ENCODE results near the gene ECT2.
A peak's percentile ranks its signal among the peaks of the same experiment; 100 is the strongest.

Gene ECT2

DNA sequence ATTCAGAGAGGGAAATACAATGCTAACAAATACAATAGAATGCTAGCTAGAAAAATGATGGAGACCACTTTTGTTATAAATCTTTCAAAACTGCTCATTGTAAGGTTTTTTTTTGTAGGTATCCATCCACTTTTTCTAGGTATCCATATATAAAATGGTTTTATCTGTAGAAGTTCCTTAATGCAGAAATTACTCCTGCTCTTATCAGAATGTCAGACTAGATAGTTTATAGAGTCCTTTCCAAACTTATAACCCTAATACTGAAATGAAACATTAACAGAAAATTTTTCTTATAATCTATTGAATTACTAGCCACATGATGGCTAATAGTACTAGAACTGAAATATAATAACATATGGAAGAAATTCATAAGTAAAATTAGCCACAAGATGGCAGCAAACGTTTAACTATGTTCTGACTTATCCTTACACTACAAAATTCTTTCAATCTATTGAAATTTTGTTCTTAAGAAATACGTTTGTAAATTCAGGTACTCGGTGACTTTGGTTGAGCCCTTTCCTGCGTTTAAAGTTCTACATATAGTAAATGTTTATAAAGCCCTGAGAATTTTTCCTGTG lies 58.5 kb downstream of the ECT2 start:
- CTCF ChIA-PET, result interaction anchor here (0.7 to 1.7 kb wide), 5 partner anchors 9 to 28 kb away, joined by 3 to 7 read pairs (median 4); no protein-coding TSS in a partner anchor
- POLR2A ChIA-PET, result no interaction called here
- TF ChIP-seq, protein P1, sequence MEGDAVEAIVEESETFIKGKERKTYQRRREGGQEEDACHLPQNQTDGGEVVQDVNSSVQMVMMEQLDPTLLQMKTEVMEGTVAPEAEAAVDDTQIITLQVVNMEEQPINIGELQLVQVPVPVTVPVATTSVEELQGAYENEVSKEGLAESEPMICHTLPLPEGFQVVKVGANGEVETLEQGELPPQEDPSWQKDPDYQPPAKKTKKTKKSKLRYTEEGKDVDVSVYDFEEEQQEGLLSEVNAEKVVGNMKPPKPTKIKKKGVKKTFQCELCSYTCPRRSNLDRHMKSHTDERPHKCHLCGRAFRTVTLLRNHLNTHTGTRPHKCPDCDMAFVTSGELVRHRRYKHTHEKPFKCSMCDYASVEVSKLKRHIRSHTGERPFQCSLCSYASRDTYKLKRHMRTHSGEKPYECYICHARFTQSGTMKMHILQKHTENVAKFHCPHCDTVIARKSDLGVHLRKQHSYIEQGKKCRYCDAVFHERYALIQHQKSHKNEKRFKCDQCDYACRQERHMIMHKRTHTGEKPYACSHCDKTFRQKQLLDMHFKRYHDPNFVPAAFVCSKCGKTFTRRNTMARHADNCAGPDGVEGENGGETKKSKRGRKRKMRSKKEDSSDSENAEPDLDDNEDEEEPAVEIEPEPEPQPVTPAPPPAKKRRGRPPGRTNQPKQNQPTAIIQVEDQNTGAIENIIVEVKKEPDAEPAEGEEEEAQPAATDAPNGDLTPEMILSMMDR (IDR thresholded peaks at IDR 0.05; ENCODE audit: insufficient read depth, low read length, missing control alignments), result peak; percentile 10
- peak; percentile 21 for DNase-seq (ENCODE audit: low read depth, low spot score)
- no peak overlapping the region for H3K4me3 ChIP-seq (ENCODE audit: low read depth, low read length)

DNA sequence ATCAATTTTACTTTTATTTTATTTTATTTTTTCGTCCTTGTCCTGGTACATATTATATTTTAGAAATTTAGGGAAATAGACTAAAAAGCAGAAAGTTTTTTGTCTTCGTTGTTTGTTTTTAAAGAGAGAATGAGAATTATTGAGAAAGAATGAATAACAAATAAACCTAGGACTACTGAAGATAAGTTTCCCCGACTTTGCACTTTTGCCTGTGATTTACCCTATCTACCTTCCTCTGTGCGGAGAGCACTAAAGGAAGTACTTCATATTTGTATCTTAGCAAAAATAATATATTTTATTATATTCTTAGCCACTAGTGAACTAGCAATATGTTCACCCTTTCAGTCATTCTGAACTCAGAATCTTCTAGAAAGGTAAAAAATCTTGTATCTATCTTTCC lies 60.6 kb downstream of the ECT2 start:
- no peak overlapping the region for H3K4me3 ChIP-seq (ENCODE audit: low read depth, low read length)
- POLR2A ChIA-PET, result no interaction called here
- DNase-seq (ENCODE audit: low read depth, low spot score), result no peak
- TF ChIP-seq, protein P1 (IDR thresholded peaks at IDR 0.05; ENCODE audit: insufficient read depth, low read length, missing control alignments), result no peak
- CTCF ChIA-PET, result interaction anchor here (0.7 to 1.7 kb wide), 6 partner anchors 11 to 250 kb away, joined by 3 to 9 read pairs (median 5); no protein-coding TSS in a partner anchor

DNA sequence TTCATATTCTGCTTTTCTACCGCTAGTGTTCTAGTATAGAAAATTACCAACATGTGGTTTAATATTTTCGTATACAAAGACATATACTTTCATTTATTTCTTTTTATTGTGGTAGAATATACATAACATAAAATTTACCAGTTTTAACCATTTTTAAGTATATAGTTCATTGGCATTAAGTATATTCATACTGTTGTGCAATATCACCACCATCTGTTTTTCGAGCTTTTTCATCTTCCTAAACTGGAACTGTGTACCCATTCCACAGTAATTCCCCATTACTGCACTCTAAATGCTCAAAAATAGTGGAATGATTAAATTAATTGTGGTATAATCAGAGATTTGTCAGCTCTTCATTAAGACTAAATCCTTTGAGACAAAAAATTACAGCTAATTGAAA lies 62.9 kb downstream of the ECT2 start:
- DNase-seq (ENCODE audit: low read depth, low spot score), result no peak
- no peak overlapping the region for H3K4me3 ChIP-seq (ENCODE audit: low read depth, low read length)
- TF ChIP-seq, protein P1 (IDR thresholded peaks at IDR 0.05; ENCODE audit: insufficient read depth, low read length, missing control alignments), result no peak
- POLR2A ChIA-PET, result no interaction called here
- CTCF ChIA-PET, result interaction anchor here (1.0 kb wide), 1 partner anchor 22 kb away, joined by 3 read pairs; no protein-coding TSS in a partner anchor

DNA sequence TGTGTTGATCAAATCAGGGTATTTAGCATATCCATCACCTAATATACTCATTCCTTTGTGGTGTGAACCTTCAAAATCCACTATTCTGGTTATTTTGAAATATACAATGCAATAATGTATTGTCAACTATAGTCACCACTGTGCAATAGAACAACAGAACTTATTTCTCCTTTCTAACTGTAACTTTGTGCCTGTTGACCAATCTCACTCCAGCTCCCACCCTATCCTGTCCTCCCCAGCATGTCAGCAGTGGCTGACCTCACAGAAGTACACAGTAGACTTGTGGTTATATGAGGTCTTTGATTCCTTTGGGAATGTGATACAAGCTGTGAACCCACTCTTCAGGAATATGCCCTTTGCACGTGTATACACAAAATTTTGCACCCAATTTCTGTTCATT lies 64.2 kb downstream of the ECT2 start:
- no peak overlapping the region for H3K4me3 ChIP-seq (ENCODE audit: low read depth, low read length)
- TF ChIP-seq, protein P1 (IDR thresholded peaks at IDR 0.05; ENCODE audit: insufficient read depth, low read length, missing control alignments), result no peak
- ChIA-PET CTCF (no interaction called here), POLR2A (no interaction called here)
- no peak for DNase-seq (ENCODE audit: low read depth, low spot score)

DNA sequence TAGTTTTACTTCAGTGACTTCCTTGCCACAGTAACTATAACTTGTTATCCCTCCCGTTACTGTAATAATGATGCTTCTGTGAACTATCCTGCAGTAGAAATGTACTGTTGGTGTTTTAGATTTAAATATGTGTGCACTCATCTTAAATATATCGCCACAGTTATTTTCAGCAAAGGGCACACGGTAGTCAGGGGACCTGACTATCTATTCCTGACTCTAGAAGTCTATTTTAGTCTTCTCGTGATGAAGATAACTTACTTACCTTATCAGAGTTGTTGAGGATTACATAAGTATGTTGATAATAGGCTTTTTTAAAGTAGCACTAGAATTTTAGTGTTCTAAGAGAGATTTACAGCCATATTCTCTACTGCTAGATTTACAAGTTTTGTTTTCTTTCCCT lies 65.3 kb downstream of the ECT2 start:
- TF ChIP-seq, protein P1 (IDR thresholded peaks at IDR 0.05; ENCODE audit: insufficient read depth, low read length, missing control alignments), result no peak
- ChIA-PET POLR2A (no interaction called here), CTCF (interaction anchor here (1.4 kb wide), 1 partner anchor 229 kb away, joined by 3 read pairs; no protein-coding TSS in a partner anchor)
- no peak overlapping the region for H3K4me3 ChIP-seq (ENCODE audit: low read depth, low read length)
- no peak for DNase-seq (ENCODE audit: low read depth, low spot score)

DNA sequence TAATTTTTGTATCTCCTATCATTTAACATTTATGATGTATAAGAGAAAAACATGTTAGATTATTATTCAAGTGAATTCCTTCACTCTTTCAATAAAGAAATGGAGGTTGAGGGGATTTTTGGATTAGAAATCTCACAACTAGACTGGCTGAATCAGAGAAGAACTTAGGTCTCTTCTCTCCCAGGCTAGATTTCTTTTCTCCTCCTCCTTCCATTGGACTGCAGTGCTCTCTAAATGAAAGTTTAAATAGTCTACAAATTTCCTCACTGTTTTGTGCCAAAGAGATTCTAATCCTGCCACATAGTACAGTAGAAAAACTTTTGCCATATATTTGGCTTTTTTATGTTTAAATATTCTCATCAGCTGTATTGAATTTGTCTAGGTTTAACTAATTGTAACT lies 65.8 kb downstream of the ECT2 start:
- POLR2A ChIA-PET, result no interaction called here
- no peak for DNase-seq (ENCODE audit: low read depth, low spot score)
- TF ChIP-seq, protein P1 (IDR thresholded peaks at IDR 0.05; ENCODE audit: insufficient read depth, low read length, missing control alignments), result no peak
- CTCF ChIA-PET, result interaction anchor here (0.9 to 1.4 kb wide), 2 partner anchors 229 to 230 kb away, joined by 3 read pairs; no protein-coding TSS in a partner anchor
- no peak overlapping the region for H3K4me3 ChIP-seq (ENCODE audit: low read depth, low read length)
